ENCODE results near the gene NUP133.
"Not testable (repeated sequence)": the region's sequence is repeated elsewhere in the genome, so short reads cannot be mapped to it uniquely, and the experiment has no call there.

Gene NUP133

GRCh38 chr1:229411434-229412055 lies 96.6 kb downstream of the NUP133 start:
- peak in 1 of 2 donors; percentile 11 for DNase-seq

- peak; percentile 56 to 81 for DNase-seq
These were observed 97.3 kb downstream of the NUP133 start for GRCh38 chr1:229410692-229411433.

DNA sequence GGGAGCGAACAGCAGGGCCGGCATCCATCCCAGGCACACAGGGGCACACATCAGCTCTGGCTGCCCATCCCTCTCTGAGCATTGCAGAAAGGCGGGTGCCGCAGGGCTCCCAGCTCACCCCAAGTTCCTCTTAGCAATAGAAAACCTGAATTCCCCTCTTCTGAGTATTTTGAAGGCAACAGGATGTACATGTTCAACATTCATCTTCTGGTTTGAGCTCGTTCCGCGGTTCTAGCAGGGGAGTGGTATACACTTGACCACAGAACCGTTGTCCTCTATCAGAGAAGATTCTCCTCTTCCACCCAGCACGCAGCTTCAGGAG lies 97.8 kb downstream of the NUP133 start:
- peak; percentile 18 to 28 for DNase-seq

GRCh38 chr1:229409616-229410369 lies 98.3 kb downstream of the NUP133 start:
- DNase-seq = no peak

DNA sequence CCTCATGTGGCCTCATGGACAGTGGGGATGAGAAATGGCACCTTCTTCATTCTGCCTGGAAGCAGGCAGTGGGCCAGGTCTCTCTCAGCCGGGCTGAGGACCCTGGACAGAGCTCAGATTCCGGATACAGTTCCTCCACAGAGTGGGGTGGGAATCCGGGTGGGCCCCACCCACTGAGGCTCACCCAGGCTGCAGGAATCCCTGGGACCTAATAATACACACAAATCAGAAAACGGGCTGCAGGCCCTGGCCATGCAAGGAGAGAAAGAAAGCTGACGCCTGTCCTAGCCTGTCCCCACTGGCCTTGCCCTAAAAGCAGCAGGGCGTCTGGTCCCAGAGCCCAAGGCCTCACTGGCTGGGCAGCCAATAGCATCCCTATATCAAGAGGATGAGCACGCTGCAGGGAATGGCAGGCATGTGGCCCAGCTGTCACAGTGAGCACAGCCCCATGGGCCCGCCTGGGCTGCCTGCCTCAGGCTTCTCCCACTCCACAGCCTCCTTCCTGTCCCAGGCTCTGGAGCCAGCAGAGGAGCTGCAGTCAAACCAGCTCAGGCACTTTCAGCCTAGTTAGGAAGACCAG lies 99.6 kb downstream of the NUP133 start:
- no peak for DNase-seq

- DNase-seq = no peak
These were observed 100.7 kb downstream of the NUP133 start for GRCh38 chr1:229407206-229408026.

DNA sequence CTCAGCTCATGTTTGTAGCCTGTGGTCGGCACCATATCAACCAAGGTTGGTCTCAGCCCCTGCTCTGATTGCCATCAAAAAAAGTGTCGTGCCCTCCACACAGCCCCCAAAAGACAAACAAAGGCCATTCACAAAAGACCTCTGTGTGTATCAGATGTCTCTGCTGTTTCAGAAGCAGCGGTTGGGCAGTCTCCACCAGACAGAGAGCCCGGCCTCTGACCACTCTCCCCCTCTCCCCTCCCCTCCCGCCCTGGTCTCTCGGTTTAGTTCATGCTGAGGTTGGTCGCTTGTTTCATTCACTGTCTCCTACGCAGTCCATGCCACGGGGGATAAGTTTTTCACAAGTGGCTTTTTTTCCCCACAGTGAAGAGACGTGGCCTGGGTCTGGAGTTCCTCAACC lies 101.3 kb downstream of the NUP133 start:
- no peak for DNase-seq

GRCh38 chr1:229403573-229403972 lies 104.6 kb downstream of the NUP133 start:
- no peak for DNase-seq

GRCh38 chr1:229402993-229403392 lies 105.1 kb downstream of the NUP133 start:
- DNase-seq = no peak

DNA sequence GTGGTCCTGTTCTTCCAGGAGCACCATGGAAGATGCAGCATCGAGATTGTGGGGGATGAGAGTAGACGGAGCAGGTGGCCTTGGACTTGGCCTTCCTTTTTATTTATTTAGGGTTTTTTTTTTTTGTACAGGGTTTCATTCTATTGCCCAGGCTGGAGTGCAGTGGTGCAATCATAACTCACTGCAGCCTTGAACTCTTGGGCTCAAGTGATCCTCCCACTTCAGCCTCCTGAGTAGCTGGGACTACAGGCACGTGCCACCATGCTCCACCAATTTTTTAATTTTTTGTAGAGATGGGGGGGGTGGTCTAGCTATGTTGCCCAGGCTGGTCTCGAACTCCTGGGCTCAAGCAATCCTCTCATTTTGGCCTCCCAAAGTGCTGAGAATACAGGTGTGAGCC lies 105.8 kb downstream of the NUP133 start:
- DNase-seq = not testable (repeated sequence)

GRCh38 chr1:229397762-229398161 lies 110.4 kb downstream of the NUP133 start:
- no peak for DNase-seq

DNA sequence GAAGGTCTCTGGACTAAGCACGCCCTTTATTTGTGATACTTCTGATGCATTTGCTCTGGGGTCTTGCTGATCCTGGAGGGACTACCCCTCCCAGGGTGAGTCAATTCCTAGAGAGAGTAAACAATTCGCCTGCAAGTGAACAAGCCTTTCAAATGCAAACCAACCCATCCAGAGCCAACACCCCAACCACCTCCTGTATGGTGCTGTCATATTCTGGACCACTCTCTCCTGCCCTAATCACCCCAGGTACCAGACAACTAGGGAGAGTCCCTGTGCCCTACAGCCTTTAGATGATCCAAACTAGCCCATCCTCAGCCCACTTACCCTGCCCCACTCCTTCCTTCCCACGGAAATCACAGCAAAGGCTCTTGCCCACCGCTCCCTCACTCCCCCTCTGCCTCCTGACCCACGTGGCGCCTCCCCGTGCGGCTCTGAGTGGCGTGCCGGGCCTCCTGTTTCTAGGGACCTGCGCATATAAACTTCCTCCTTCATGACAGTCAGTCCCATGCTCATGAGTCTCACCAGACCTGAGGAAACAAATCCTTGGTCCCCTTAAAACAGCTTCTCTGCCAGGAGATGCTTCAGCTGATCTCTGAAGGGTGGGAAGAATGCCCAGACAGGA lies 111.4 kb downstream of the NUP133 start:
- peak in 1 of 2 donors; percentile 47 for DNase-seq

GRCh38 chr1:229394517-229394916 lies 113.6 kb downstream of the NUP133 start:
- DNase-seq = not testable (repeated sequence)

- DNase-seq = no peak
These were observed 115.2 kb downstream of the NUP133 start for GRCh38 chr1:229392936-229393335.

Measured in inflammatory macrophage (primary cell).